GM15510 (cell line): ENCODE data around the gene AK5.

Source experiments
- POLR2A ChIP-seq: IDR thresholded peaks from 3 replicates; pipeline ENCODE4 v1.6.1; 2011; ENCODE audit warnings: borderline replicate concordance; ENCODE audit not compliant: insufficient read length; ENCODE audit errors: extremely low read depth

The AK5 gene

DNA sequence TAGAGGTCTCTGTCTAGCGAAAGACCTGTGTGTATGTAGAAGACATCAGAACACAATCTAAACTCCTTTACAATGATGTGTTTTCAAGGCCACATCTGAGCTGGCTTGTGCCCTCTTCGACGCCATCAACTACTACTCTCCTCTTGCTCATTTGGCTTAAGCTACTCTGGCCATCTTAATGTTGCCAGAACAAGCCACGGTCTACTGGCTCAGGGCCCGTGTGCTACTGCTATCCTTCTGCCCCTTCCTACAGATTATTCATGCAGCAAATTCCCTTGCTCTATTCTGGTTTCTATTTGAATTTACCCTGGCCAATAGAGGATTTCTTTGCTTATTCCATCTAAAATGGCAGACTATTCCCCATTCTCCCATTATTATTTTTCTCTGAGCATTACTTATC, 278.9 kb downstream of the AK5 start:
- TF ChIP-seq POLR2A = no peak

- TF ChIP-seq POLR2A = no peak
Observed at GRCh38 chr1:77562596-77563150, 280.9 kb downstream of the AK5 start.

- TF ChIP-seq POLR2A = no peak
Observed at GRCh38 chr1:77565321-77565720, 283.5 kb downstream of the AK5 start.

DNA sequence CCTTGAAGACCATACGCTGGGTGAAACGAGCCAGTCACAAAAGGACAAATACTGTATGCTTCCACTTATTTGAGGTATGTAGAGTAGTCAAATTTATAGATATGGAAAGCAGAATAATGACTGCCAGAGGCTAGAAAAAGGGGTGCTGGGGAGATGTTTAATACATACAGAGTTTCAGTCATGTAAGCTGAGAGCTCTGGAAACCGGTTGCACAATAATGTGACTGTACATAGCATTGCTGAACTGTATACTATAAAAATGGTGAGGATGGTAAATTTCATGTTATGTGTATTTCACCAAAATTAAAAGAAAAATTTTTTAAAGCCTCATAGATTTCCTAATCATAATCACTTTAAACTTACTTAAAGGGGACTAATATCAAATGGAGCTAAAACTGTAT, 289.8 kb downstream of the AK5 start:
- TF ChIP-seq POLR2A = no peak

DNA sequence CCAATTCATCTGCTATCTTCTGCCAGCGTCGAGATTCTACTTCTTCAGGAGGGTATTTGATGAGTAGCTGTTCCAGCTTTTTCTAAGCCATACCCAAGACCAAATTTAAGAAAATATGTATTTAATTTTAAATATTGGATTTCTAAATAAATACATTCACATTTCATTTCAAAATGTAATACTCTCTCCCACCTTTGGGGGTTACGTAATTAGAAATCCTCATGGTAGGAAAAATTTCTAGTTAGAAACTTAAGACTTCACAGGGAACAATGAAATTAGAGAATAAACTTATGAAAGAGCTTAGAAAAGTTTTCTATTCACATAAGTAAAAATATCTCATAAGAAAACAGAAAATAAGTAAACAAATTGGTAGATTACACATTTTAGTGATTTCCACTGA, 297.7 kb downstream of the AK5 start:
- TF ChIP-seq POLR2A = no peak

GRCh38 chr1:77582905-77583304, 301.1 kb downstream of the AK5 start:
- TF ChIP-seq POLR2A = no peak

DNA sequence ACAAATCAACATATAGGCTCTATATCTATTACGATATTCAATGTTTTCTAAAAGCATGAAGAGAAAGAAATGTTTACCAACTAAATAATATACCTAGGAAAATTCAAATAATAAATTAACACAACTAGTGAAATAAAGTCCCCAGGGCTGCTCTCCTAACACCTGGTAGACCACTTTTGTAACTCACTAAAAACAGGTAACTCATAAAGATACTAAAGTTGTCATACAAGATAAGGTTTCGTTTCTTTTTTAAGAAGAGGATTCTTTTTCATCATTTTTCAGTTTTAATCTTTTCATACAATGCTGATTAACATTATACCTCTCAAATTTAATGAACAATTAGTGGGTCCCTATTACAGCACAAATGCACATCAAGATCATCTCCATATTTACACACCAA, 301.7 kb downstream of the AK5 start:
- no peak for TF ChIP-seq POLR2A

DNA sequence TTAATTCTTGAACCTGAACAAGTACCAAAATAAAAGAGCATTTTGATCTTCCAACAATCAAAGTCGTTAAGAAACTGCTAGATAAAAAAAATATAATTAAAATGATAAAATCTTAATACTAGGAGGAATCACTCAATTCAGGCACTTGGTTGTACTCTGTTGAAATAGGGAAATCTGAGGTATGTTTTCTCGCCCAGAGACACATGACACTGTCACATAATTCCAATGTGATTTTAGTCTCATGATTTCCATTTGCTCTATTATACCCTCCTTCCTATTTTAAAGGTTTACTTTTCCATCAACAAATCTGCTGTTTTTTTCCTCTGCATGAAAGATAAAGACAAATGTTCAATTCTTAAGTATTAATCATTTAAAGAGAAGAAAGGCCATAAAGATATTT, 303.1 kb downstream of the AK5 start:
- no peak for TF ChIP-seq POLR2A

GRCh38 chr1:77585610-77586314, 303.9 kb downstream of the AK5 start:
- no peak for TF ChIP-seq POLR2A

GRCh38 chr1:77589231-77589630, 307.4 kb downstream of the AK5 start:
- TF ChIP-seq POLR2A = no peak

GRCh38 chr1:77590651-77591050, 308.8 kb downstream of the AK5 start:
- no peak for TF ChIP-seq POLR2A

- no peak for TF ChIP-seq POLR2A
Observed at GRCh38 chr1:77592906-77593305, 311.1 kb downstream of the AK5 start.

DNA sequence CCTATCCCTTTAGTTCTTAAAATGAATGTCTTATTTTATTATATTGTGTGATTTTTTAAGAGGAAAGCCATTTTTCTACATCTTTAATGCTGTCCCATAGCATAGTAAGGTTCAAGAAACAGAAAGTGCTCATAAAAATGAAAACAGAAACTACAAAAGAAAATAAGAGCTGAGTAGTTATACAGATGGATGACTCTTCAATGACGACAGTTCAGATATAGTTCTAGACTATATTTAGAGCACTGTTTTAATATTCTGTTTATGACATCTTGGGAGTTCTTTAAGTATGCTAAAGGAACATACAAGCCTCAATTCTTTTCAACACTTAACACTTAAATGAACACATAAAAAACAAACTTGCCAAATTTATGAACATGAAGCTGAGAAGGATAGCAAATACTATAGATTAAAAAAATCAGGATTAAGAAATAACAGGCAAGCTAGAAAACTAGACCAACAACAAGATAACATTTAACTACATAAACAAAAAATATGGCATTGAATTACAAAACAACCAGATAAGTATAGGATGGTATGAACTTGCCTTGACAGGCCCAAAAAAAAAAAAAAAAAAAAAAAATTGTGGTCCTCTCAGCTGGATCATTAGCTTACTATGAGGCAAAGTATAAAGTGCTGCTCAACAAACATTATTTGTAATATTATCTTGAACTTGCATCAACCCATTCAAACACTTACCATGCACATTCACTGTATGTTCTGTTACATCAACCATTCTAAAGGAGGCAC, 312.7 kb downstream of the AK5 start:
- no peak for TF ChIP-seq POLR2A

GRCh38 chr1:77597310-77597709, 315.5 kb downstream of the AK5 start:
- no peak for TF ChIP-seq POLR2A

- TF ChIP-seq POLR2A = no peak
Observed at GRCh38 chr1:77605246-77606026, 323.6 kb downstream of the AK5 start.
